HG02981 (cell line): ENCODE data around the gene TUBB3.
"Not testable (repeated sequence)": the region's sequence is repeated elsewhere in the genome, so short reads cannot be mapped to it uniquely, and the experiment has no call there.

Source experiments
- ATAC-seq: cut with Tn5 transposase; IDR thresholded peaks from one replicate; pipeline ENCODE4 v1.9.1; 2021; ENCODE audit warnings: mild to moderate bottlenecking, moderate library complexity; ENCODE audit not compliant: unreplicated experiment

The TUBB3 gene

GRCh38 chr16:89900885-89901284 lies 22.3 kb upstream of the TUBB3 start:
- ATAC-seq = no peak

GRCh38 chr16:89902980-89903379 lies 20.2 kb upstream of the TUBB3 start:
- ATAC-seq = no peak

- ATAC-seq = no peak
Observed at GRCh38 chr16:89903908-89904515, 19.1 kb upstream of the TUBB3 start.

GRCh38 chr16:89904606-89905510 lies 18.3 kb upstream of the TUBB3 start:
- no peak for ATAC-seq

GRCh38 chr16:89905511-89906139 lies 17.5 kb upstream of the TUBB3 start:
- no peak for ATAC-seq

- no peak for ATAC-seq
Observed at GRCh38 chr16:89906140-89907025, 16.8 kb upstream of the TUBB3 start.

GRCh38 chr16:89907055-89907814 lies 15.9 kb upstream of the TUBB3 start:
- no peak for ATAC-seq

- no peak for ATAC-seq
Observed at GRCh38 chr16:89908236-89908635, 14.9 kb upstream of the TUBB3 start.

GRCh38 chr16:89909777-89910716 lies 13.1 kb upstream of the TUBB3 start:
- ATAC-seq = no peak

- ATAC-seq = no peak
Observed at GRCh38 chr16:89910717-89911354, 12.3 kb upstream of the TUBB3 start.

GRCh38 chr16:89911375-89911774 lies 11.8 kb upstream of the TUBB3 start:
- no peak for ATAC-seq

- ATAC-seq = no peak
Observed at GRCh38 chr16:89912143-89912542, 11.0 kb upstream of the TUBB3 start.

GRCh38 chr16:89912627-89913026 lies 10.5 kb upstream of the TUBB3 start:
- no peak for ATAC-seq

GRCh38 chr16:89913408-89914387 lies 9.4 kb upstream of the TUBB3 start:
- ATAC-seq = no peak

GRCh38 chr16:89914642-89915285 lies 8.4 kb upstream of the TUBB3 start:
- not testable (repeated sequence) for ATAC-seq

- ATAC-seq = no peak
Observed at GRCh38 chr16:89915303-89916232, 7.6 kb upstream of the TUBB3 start.
